ENCODE results near the gene HGFAC.
"Not testable (repeated sequence)": the region's sequence is repeated elsewhere in the genome, so short reads cannot be mapped to it uniquely, and the experiment has no call there.

Gene HGFAC

GRCh38 chr4:3444351-3445110 is 2.8 kb downstream of the HGFAC start:
- no peak for DNase-seq

- no peak for DNase-seq
These were observed 3.5 kb downstream of the HGFAC start for GRCh38 chr4:3445111-3445820.

GRCh38 chr4:3445829-3446545 is 4.2 kb downstream of the HGFAC start:
- DNase-seq = no peak

GRCh38 chr4:3446631-3447320 is 5.0 kb downstream of the HGFAC start:
- no peak for DNase-seq

GRCh38 chr4:3447431-3448395 is 5.9 kb downstream of the HGFAC start:
- no peak for DNase-seq

- no peak for DNase-seq
These were observed 7.3 kb downstream of the HGFAC start for GRCh38 chr4:3449047-3449573.

- DNase-seq = no peak
These were observed 8.1 kb downstream of the HGFAC start for GRCh38 chr4:3449574-3450534.

- no peak for DNase-seq
These were observed 8.9 kb downstream of the HGFAC start for GRCh38 chr4:3450643-3451042.

- no peak for DNase-seq
These were observed 10.2 kb downstream of the HGFAC start for GRCh38 chr4:3451956-3452355.

GRCh38 chr4:3452376-3452775 is 10.6 kb downstream of the HGFAC start:
- DNase-seq = no peak

- DNase-seq = not testable (repeated sequence)
These were observed 13.8 kb downstream of the HGFAC start for GRCh38 chr4:3455596-3455995.

- DNase-seq = no peak
These were observed 16.6 kb downstream of the HGFAC start for GRCh38 chr4:3458371-3458770.

GRCh38 chr4:3459156-3459555 is 17.4 kb downstream of the HGFAC start:
- DNase-seq = not testable (repeated sequence)

GRCh38 chr4:3460926-3461325 is 19.2 kb downstream of the HGFAC start:
- DNase-seq = no peak

- no peak for DNase-seq
These were observed 19.9 kb downstream of the HGFAC start for GRCh38 chr4:3461515-3462291.

GRCh38 chr4:3462321-3462789 is 20.6 kb downstream of the HGFAC start:
- no peak for DNase-seq

- DNase-seq = no peak
These were observed 21.1 kb downstream of the HGFAC start, which contains the start of gene DOK7 for GRCh38 chr4:3462790-3463415. Gene DOK7, plus strand, starts transcription at chr4:3463306. Its CDS starts 70 bp downstream, at chr4:3463376.

- no peak for DNase-seq
These were observed 22.0 kb downstream of the HGFAC start for GRCh38 chr4:3463556-3464348.
